Neural progenitor cell (in vitro differentiated cells): ENCODE data around the gene KIAA0930.

Experiments used
- CTCF ChIP-seq: fragments of 200-600 bp; sonication (generic); IDR thresholded peaks from 2 replicates; pipeline ENCODE4 v1.5.1; 2017; ENCODE audit warnings: antibody characterized with exemption, mild to moderate bottlenecking
- EZH2 ChIP-seq: fragments of 200-600 bp; sonication (generic); IDR thresholded peaks from 2 replicates; pipeline ENCODE4 v1.6.1; 2017; ENCODE audit warnings: antibody characterized with exemption, mild to moderate bottlenecking, moderate library complexity

GRCh38 chr22:45208696-45208992 is 32.0 kb downstream of the KIAA0930 start:
- TF ChIP-seq CTCF: no peak
- no peak for TF ChIP-seq EZH2
